Fibroblast of lung (primary cell): Measurements from ENCODE around the gene ABCB4. TPM values are rescaled to one million over a fixed set of nuclear protein-coding genes. Genes with fewer than 3 reads are reported as not detected.
A peak's percentile ranks its signal among the peaks of the same experiment; 100 is the strongest.

Experiments
- DNase-seq, 2 donors: peaks; one replicate each; pipeline versions ENCODE4 v3.0.0 to v3.0.0-alpha.2; 2010; ENCODE audit warnings: low read depth in 2 of 2
- H2AFZ ChIP-seq: 2 replicates; pipeline ENCODE4 v1.5.1; 2012; ENCODE audit warnings: low read length, control low read depth, inconsistent platforms
- H3K27ac ChIP-seq: 2 replicates; pipeline ENCODE4 v1.5.1; 2011; ENCODE audit warnings: low read length, control low read depth; ENCODE audit not compliant: insufficient read depth
- H3K27me3 ChIP-seq: 2 replicates; pipeline ENCODE4 v1.5.1; 2011; ENCODE audit warnings: mild to moderate bottlenecking, low read length; ENCODE audit not compliant: control insufficient read depth, insufficient read depth
- H3K36me3 ChIP-seq: 2 replicates; pipeline ENCODE4 v1.5.1; 2011; ENCODE audit warnings: low read length; ENCODE audit not compliant: control insufficient read depth, insufficient read depth
- H3K4me1 ChIP-seq: 2 replicates; pipeline ENCODE4 v1.5.1; 2011; ENCODE audit warnings: low read length; ENCODE audit not compliant: control insufficient read depth, insufficient read depth; ENCODE audit errors: extremely low read depth
- H3K4me2 ChIP-seq: 2 replicates; pipeline ENCODE4 v1.5.1; 2011; ENCODE audit warnings: low read length, control low read depth; ENCODE audit not compliant: insufficient read depth; ENCODE audit errors: extremely low read depth
- H3K4me3 ChIP-seq, 4 experiments: fragments of 200-600 bp in 1 of 4; sonication (generic) in 1 of 4; replicated peaks in 1 of 4; 2 replicates each; pipeline ENCODE4 v1.5.1; 2011 to 2016; ENCODE audit warnings: low read length in 4 of 4, low read depth in 3 of 4, mild to moderate bottlenecking in 3 of 4, control low read depth in 2 of 4, inconsistent platforms in 1 of 4, mixed read lengths in 1 of 4; ENCODE audit not compliant: insufficient read depth in 1 of 4; ENCODE audit errors: control extremely low read depth in 1 of 4
- H3K79me2 ChIP-seq: 2 replicates; pipeline ENCODE4 v1.5.1; 2012; ENCODE audit warnings: mild to moderate bottlenecking, low read length, inconsistent platforms; ENCODE audit not compliant: control insufficient read depth, insufficient read depth
- H3K9ac ChIP-seq: 2 replicates; pipeline ENCODE4 v1.5.1; 2011; ENCODE audit warnings: mild to moderate bottlenecking, low read length, control low read depth; ENCODE audit not compliant: insufficient read depth
- H3K9me3 ChIP-seq: 2 replicates; pipeline ENCODE4 v1.5.1; 2012; ENCODE audit warnings: low read depth, low read length; ENCODE audit not compliant: control insufficient read depth, insufficient read depth
- H4K20me1 ChIP-seq: 2 replicates; pipeline ENCODE4 v1.5.1; 2011; ENCODE audit warnings: low read length; ENCODE audit not compliant: control insufficient read depth, insufficient read depth; ENCODE audit errors: extremely low read depth
- EZH2 ChIP-seq: IDR thresholded peaks from 2 replicates; pipeline ENCODE4 v1.5.1; 2012; ENCODE audit warnings: low read length, control low read depth, mild to moderate bottlenecking; ENCODE audit errors: missing control alignments
- polyA plus RNA-seq, 2 donors: library from polyadenylated mRNA; depleted of rRNA in 1 of 2; stranded (reverse) in 1 of 2; unstranded in 1 of 2; fragments of >200 nt; gene quantifications; 2 replicates each; pipeline ENCODE4 v1.2.1, GENCODE V29; 2011 to 2012; ENCODE audit warnings: missing spikeins in 1 of 2
- total RNA-seq: library from RNA; depleted of rRNA; stranded (reverse); fragments of >200 nt; gene quantifications from 2 replicates; pipeline ENCODE4 v1.2.1, GENCODE V29; 2014
- TF ChIP-seq, protein P1 (sequence below), 2 donors: IDR thresholded peaks in 1 of 2; conservative IDR thresholded peaks in 1 of 2; 1 replicate in 1 of 2; 2 replicates in 1 of 2; pipeline ENCODE4 v1.5.1; 2011 to 2012; ENCODE audit warnings: low read length in 2 of 2, control low read depth in 1 of 2, inconsistent platforms in 1 of 2, low read depth in 1 of 2, mild to moderate bottlenecking in 1 of 2

ABCB4 gene
- total and polyA plus RNA-seq, 2 donors (not counting 1 experiment from before 2014, with no cell fraction given): 0.16 to 0.66 TPM

GRCh38 chr7:87370660-87371180, 104.8 kb downstream of the ABCB4 start:
- Histone ChIP-seq H3K27ac (no peak overlapping the region), H2AFZ (no peak overlapping the region), H4K20me1 (no peaks in the 10 kb centered on the region), H3K27me3 (no peaks in the 10 kb centered on the region), H3K4me2 (no peak overlapping the region), H3K9ac (no peak overlapping the region), H3K4me3 (no peak overlapping the region), H3K79me2 (no peaks in the 10 kb centered on the region), H3K9me3 (no peaks in the 10 kb centered on the region), H3K36me3 (no peaks in the 10 kb centered on the region), H3K4me1 (no peaks in the 10 kb centered on the region)
- DNase-seq: peak; percentile 55 to 84
- TF ChIP-seq EZH2: no peak
- TF ChIP-seq, protein P1, sequence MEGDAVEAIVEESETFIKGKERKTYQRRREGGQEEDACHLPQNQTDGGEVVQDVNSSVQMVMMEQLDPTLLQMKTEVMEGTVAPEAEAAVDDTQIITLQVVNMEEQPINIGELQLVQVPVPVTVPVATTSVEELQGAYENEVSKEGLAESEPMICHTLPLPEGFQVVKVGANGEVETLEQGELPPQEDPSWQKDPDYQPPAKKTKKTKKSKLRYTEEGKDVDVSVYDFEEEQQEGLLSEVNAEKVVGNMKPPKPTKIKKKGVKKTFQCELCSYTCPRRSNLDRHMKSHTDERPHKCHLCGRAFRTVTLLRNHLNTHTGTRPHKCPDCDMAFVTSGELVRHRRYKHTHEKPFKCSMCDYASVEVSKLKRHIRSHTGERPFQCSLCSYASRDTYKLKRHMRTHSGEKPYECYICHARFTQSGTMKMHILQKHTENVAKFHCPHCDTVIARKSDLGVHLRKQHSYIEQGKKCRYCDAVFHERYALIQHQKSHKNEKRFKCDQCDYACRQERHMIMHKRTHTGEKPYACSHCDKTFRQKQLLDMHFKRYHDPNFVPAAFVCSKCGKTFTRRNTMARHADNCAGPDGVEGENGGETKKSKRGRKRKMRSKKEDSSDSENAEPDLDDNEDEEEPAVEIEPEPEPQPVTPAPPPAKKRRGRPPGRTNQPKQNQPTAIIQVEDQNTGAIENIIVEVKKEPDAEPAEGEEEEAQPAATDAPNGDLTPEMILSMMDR (conservative IDR thresholded peaks at IDR 0.05 in 1 of 2, IDR thresholded peaks at IDR 0.05 in 1 of 2; ENCODE audit: low read depth in 1 of 2, low read length in 2 of 2): no peak

GRCh38 chr7:87369216-87369615, 106.3 kb downstream of the ABCB4 start:
- Histone ChIP-seq H3K9ac (no peak overlapping the region), H4K20me1 (no peaks in the 10 kb centered on the region), H3K4me3 (no peak overlapping the region), H3K4me2 (no peak overlapping the region), H3K27ac (no peak overlapping the region), H3K4me1 (no peaks in the 10 kb centered on the region), H3K27me3 (no peaks in the 10 kb centered on the region), H3K36me3 (no peaks in the 10 kb centered on the region), H2AFZ (no peak overlapping the region), H3K9me3 (no peaks in the 10 kb centered on the region), H3K79me2 (no peaks in the 10 kb centered on the region)
- DNase-seq: no peak
- no peak for TF ChIP-seq EZH2
- TF ChIP-seq, protein P1 (conservative IDR thresholded peaks at IDR 0.05 in 1 of 2, IDR thresholded peaks at IDR 0.05 in 1 of 2; ENCODE audit: low read depth in 1 of 2, low read length in 2 of 2): no peak

DNA sequence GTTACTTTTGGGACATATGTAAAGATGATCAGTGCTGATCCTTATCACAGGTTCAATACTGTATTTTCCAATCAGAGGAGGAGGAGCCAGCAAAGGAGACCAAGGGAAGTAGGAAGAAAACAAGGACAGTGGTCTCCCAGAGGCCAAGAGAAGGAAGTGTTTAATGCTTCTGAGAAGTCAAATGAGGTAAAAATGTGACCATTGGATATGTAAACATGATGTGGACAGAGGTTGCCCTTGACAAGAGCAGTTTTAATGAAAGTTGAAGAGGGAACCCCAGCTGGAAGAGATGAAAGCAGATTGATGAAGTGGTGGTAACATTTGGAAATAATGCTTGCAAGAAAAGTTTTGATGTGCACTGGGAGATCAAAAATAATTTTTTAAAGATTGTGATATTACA, 111.2 kb downstream of the ABCB4 start:
- H4K20me1 ChIP-seq: no peaks in the 10 kb centered on the region
- H3K79me2 ChIP-seq: no peaks in the 10 kb centered on the region
- H3K4me2 ChIP-seq: no peak overlapping the region
- H3K9me3 ChIP-seq: no peaks in the 10 kb centered on the region
- H3K4me1 ChIP-seq: no peaks in the 10 kb centered on the region
- no peaks in the 10 kb centered on the region for H3K36me3 ChIP-seq
- no peak overlapping the region for H3K27ac ChIP-seq
- DNase-seq: no peak
- H3K27me3 ChIP-seq: no peaks in the 10 kb centered on the region
- H2AFZ ChIP-seq: no peak overlapping the region
- no peak overlapping the region for H3K4me3 ChIP-seq
- TF ChIP-seq, protein P1 (conservative IDR thresholded peaks at IDR 0.05 in 1 of 2, IDR thresholded peaks at IDR 0.05 in 1 of 2; ENCODE audit: low read depth in 1 of 2, low read length in 2 of 2): no peak
- TF ChIP-seq EZH2: no peak
- no peak overlapping the region for H3K9ac ChIP-seq
